Central memory CD8-positive, alpha-beta T cell (primary cell): ENCODE results near the gene TVP23A.

ENCODE experiments used
- ATAC-seq: fragments of 150-1000 bp; cut with Tn5 transposase; replicated peaks from 2 replicates; pipeline ENCODE4 v1.10.0; 2022; ENCODE audit warnings: mild to moderate bottlenecking, moderate FRiP score, moderate number of reproducible peaks; ENCODE audit not compliant: poor library complexity, severe bottlenecking; ENCODE audit errors: extremely low read depth
- DNase-seq, 2 donors: peaks; one replicate each; pipeline ENCODE4 v3.0.0; 2021; ENCODE audit warnings: low spot score in 2 of 2
- H3K27ac Mint-ChIP-seq: one replicate; pipeline ENCODE4 v1.8.0; 2022; ENCODE audit warnings: low read depth, mild to moderate bottlenecking, moderate library complexity, mixed read lengths
- H3K27me3 Mint-ChIP-seq: one replicate; pipeline ENCODE4 v1.8.0; 2022; ENCODE audit warnings: mixed read lengths
- H3K36me3 Mint-ChIP-seq: one replicate; pipeline ENCODE4 v1.8.0; 2022; ENCODE audit warnings: mild to moderate bottlenecking, moderate library complexity, mixed read lengths; ENCODE audit not compliant: insufficient read depth
- H3K4me1 Mint-ChIP-seq: one replicate; pipeline ENCODE4 v1.8.0; 2022; ENCODE audit warnings: mixed read lengths
- H3K4me3 Mint-ChIP-seq: one replicate; pipeline ENCODE4 v1.8.0; 2022; ENCODE audit warnings: mild to moderate bottlenecking, moderate library complexity, mixed read lengths
- H3K9me3 Mint-ChIP-seq: one replicate; pipeline ENCODE4 v1.8.0; 2022; ENCODE audit warnings: mixed read lengths

Gene TVP23A

DNA sequence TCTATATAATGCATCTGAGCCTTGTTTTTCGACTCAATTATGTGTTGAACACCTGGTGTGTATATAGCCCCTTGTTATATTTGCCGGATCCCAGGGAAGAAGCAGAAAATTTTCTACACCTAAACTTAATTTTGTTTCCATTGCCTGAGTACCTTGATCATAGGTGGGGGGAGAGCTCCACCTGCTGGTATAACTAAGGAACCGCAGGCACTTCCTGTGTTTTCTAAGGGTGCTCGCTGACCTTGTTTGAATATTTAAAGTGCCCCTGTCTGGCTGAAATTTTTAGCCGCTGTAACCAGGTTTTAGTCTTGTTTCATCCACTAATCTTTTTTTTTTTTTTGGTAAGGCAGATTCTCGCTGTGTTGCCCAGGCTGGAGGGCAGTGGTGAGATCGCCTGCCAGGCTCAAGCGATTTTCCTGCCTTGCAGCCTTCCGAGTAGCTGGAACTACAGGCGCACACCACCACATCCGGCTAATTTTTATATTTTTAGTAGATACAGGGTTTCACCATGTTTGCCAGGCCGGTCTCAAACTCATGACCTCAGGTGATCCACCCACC is 81.4 kb downstream of the TVP23A start:
- Mint-ChIP-seq H3K27ac (peak overlapping the region; percentile 67), H3K27me3 (no peaks in the 10 kb centered on the region)

DNA sequence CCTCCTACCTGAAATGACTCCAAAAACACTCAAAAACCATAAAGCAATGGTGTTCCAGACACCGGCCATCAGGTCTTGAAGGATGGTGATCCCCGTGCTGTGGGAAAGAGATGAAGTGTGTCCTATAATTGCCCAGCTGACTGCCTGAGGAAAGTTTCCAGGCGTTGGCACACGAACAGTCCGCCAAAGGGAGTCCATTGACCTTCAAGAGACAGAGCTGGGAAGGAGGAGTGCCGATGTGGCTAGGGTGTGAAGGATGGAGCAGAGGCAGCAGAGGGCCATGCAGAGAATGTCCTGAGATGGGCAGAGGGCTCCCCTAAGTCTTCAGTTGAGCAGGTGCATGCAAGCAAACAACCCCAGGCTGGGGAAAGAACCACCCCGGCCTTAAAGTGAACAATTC is 86.8 kb downstream of the TVP23A start:
- no peaks in the 10 kb centered on the region for H3K4me1 Mint-ChIP-seq
- no peaks in the 10 kb centered on the region for H3K9me3 Mint-ChIP-seq
- H3K27me3 Mint-ChIP-seq: no peaks in the 10 kb centered on the region
- ATAC-seq (no peak), DNase-seq (no peak)
- H3K27ac Mint-ChIP-seq: no peak overlapping the region
- H3K4me3 Mint-ChIP-seq: no peak overlapping the region
- H3K36me3 Mint-ChIP-seq: no peaks in the 10 kb centered on the region

More for the DNA sequence above, 81.4 kb downstream of the TVP23A start:
- ATAC-seq (peak; percentile 87), DNase-seq (peak; percentile 59 to 69)
- Mint-ChIP-seq H3K36me3 (peaks cover 3% of the 10 kb centered on the region), H3K4me3 (peak overlapping the region; percentile 20), H3K4me1 (peaks cover 12% of the 10 kb centered on the region), H3K9me3 (no peaks in the 10 kb centered on the region)

DNA sequence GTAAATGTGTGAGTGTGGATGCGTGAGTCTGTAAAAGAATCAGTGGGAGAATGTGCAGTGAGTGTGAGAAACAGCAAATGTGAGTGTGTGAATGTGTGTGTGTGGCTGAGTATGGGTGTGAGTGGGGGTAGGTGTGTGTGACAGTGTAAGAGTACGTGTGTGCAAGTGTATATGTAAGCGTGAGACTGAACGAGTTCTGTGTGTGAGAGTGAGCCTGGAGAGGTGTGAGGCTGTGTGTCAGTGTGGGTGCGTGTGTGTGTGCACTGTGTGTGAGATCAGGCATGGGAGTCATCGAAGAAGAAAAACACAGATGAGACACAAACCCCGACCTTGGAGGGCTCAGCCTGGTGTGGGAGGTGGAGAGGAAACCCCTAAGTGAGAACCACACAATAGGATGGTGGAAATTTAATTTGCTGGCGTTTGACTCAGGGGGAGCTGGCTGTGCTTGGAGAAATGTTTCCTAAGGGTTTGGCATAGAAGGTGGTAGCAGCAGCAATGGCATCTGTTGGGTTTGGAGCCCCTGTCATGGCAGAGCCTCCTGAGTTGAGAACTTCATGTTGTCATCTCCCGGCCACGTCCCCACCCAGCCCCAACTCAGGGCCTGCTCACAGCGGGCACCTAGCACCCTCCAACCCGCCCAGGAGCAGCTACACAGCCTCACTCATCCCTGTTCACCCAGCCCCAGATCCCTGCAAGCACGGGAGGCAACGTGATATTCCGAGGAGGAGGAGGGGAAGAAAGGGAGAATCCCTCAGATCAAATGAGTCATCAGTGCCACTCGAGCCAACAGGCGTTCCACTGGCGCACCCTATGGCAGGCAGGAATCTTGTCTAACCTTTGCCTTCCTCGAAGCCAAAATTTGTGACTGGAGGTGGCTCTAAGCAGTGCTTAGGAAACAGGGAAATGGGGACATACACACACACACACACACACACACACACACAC is 89.2 kb downstream of the TVP23A start:
- no peak overlapping the region for H3K4me3 Mint-ChIP-seq
- H3K27me3 Mint-ChIP-seq: no peaks in the 10 kb centered on the region
- DNase-seq (no peak), ATAC-seq (no peak)
- no peaks in the 10 kb centered on the region for H3K4me1 Mint-ChIP-seq
- H3K27ac Mint-ChIP-seq: no peak overlapping the region
- H3K36me3 Mint-ChIP-seq: no peaks in the 10 kb centered on the region
- H3K9me3 Mint-ChIP-seq: no peaks in the 10 kb centered on the region

DNA sequence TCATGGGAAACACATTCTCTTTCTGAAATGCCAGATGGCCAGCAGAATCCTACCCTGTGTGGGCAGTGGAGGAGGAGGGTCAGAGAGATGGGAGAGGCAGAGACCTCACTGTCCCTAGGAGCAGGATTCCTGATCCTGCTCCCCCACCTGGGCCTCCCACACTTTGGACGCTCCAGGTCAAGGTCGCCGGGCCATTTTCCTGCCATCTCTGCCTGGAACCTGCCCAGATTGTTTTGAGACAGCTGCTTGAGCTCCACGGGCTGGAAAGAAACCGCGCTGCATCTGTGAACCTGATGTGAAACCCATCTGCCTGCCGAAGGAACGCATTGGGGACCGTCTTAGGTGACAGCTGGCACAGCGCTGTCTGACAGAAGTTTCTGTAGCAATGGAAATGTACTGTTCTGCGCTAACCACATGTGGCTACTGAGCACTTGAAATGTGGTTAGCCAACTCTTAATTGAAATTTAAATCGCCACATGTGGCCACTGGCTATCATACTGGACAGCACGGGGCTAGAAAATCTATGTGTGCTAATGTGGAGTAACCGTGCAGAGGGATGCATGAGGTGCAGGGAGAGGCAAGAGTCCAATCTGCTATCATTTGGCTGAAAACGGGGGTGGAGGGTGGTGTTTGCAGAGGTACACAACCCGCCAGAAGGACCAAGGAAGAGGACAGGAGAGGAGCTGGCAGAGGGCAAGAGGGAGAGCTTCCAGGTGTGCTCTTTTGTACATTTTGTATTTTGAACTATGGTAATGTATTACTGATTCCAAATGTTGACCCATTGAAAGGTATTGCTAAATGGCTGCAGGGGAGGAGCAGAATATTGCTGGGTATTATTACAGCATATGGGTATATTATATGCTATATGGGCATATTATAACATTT is 90.3 kb downstream of the TVP23A start:
- no peaks in the 10 kb centered on the region for H3K27me3 Mint-ChIP-seq
- no peaks in the 10 kb centered on the region for H3K9me3 Mint-ChIP-seq
- no peaks in the 10 kb centered on the region for H3K4me1 Mint-ChIP-seq
- no peak for ATAC-seq
- H3K36me3 Mint-ChIP-seq: no peaks in the 10 kb centered on the region
- no peak overlapping the region for H3K4me3 Mint-ChIP-seq
- DNase-seq: no peak
- H3K27ac Mint-ChIP-seq: no peak overlapping the region
